Measurements from ENCODE around the gene ZNF296.

The ZNF296 gene

GRCh38 chr19:45058622-45059159 lies 17.6 kb downstream of the ZNF296 start:
- DNase-seq (ENCODE audit: low spot score), result no peak

DNA sequence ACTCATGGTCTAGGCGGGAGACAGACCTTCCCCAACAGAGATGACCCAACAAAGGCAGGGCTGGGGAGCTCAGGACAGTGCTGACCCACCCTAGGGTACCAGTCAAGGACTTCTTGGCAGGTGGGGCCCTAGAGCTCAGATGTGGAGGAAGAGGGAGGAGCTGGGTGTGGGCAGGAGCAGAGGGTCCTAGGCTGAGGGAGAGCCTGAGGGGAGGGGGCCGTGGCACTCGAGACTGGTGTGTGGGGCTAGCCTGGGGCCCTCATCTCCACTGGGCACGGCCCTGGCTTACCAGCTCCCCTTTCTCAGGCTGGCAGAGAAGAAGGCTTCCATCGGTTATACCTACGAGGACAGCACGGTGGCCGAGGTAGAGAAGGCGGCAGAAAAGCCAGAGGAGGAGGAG lies 18.8 kb downstream of the ZNF296 start:
- DNase-seq (ENCODE audit: low spot score), result no peak

GRCh38 chr19:45056831-45057230 lies 19.4 kb downstream of the ZNF296 start:
- DNase-seq (ENCODE audit: low spot score), result no peak

- DNase-seq (ENCODE audit: low spot score), result no peak
Observed at GRCh38 chr19:45051929-45052579, 24.2 kb downstream of the ZNF296 start.

DNA sequence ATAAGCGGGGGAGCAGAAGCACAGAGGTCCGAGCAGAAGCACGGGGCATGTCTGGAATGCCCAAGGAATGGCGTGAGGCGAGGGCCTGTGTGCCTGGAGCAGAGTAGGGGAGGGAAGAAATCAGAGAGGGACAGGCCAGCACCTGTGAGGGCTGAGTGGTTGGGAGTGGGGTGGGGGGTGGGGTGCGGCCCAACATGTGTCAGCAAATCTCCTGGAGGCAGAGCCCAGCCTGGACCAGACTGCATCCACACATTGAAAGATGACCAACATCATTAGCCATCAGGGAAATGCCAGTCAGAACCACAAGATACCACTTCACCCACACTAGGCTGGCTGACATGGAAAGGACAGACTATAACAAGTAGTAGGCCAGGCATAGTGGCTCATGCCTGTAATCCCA lies 26.2 kb downstream of the ZNF296 start:
- no peak for DNase-seq (ENCODE audit: low spot score)

GRCh38 chr19:45049073-45049736 lies 27.1 kb downstream of the ZNF296 start:
- DNase-seq (ENCODE audit: low spot score), result peak; percentile 24

DNA sequence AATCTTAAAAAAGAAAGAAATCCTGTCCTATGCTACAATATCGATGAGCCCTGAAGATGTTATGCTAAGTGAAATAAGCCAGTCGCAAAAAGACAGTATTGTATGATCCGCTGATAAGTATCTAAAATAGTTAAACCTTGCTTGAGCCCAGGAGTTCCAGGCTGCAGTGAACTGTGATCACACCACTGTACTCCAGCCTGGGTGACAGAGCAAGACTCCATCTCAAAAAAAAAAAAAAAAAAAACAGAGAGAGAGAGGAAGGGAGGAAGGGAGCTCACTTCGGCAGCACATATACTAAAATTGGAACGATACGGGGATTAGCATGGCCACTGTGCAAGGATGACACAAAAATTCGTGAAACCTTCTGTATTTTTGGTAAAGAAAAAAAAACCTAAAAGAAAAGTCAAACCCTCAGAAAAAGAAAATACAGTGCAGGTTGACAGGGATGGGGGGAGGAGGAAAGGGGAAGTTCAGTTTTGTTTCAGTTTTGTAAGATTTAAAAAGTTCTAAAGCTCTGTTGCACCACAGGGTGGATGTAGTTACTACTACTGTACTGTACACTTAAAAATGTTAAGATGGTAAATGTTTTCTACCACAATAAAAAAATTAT lies 29.0 kb downstream of the ZNF296 start:
- DNase-seq (ENCODE audit: low spot score), result no peak

DNA sequence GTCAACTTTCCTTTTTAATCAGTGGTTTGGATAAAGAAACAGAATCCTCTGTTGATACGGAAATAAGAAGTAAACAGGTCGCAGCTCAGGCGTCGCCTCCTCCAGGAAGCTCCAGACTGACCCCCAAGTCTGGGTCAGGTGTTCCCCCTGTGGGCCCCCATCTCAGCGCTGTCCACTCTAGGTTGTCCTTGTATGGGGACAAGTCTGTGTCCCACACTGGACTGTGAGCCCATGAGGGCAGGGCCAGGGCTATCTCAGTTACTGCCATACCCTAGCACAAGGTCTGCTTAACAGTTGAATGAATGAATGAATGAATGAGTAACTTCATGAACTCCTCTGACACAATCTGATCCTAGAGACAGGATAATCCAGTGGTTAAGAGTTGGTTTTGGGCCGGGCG lies 29.9 kb downstream of the ZNF296 start:
- no peak for DNase-seq (ENCODE audit: low spot score)

DNA sequence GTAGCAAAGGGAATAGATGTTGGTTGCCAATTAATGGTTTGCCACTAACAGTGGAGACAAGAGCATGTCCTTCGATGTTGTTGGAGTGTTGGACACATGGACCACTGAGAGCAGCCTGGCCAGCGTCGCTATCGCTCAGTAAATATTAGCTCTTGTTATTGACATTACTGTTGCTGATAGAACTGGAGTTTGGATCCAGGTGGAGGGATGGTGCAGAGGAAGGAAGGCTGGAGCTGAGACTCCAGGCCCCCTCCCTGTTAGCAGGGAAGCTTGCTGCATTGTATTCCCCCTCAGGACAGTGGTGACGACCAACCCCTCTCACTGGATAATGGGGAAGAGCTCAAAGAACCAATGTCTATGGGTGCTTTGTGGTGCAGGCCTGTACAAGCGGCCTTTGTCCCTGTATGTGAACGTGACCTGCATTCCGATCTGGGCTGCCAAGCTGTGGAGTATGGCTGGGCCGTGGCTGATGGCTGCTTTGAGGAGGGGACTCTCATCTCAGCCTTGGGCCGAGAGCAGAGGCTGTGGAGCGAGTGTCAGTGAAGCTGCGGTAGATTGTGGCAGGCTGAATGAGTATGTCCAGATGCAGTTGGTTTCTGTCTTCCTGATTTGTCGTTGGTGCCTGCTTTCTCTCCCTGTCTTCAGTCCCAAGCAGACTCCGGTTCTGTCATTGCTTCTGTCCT lies 30.5 kb downstream of the ZNF296 start:
- DNase-seq (ENCODE audit: low spot score), result peak; percentile 97

DNA sequence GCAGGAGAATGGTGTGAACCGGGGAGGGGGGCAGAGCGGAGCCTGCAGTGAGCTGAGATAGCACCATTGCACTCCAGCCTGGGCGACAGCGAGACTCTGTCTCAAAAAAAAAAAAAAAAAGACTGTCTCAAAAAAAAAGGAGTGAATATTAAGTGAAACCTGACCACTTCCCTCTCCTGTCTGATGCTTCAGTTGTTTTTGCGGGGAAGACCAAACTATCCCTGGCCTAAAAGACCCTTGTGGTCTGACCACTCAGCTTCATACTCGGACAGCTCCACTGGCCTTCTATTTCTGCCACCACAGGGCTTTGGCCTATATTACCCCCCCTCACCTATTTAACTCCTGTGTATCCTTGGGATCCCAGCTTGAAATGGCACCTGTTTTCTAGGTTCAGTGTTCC lies 35.2 kb downstream of the ZNF296 start:
- no peak for DNase-seq (ENCODE audit: low spot score)

DNA sequence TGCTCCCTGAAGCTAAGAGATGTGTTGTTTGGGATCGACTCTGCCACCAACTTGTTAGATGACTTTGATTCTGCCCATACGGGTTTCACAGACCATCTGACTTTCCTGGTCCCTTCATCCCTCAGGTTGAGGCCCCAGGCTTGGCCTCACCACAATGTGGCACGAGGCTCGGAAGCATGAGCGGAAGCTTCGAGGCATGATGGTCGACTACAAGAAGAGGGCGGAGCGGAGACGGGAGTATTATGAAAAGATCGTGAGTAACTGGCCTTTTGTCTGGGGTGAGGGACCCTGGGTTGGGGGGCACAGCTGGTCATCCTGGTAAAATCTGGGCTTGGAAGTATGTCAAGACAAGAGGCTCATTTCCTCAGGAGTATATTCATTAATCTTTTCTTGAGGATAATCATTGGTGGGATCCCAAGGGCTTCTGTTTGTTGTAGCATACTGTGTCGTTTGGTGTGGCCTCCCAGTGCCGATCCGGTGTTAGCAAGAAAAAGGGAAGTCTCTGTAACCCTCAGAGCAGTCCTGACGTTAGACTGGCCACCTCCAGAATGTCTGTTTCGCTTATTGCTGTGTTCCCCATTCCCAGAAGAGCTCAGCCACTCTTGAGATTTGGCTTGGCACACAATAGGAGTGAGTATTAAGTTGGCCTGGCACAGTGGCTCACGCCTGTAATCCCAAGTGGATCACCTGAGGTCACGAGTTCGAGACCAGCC lies 36.1 kb downstream of the ZNF296 start:
- DNase-seq (ENCODE audit: low spot score), result no peak

DNA sequence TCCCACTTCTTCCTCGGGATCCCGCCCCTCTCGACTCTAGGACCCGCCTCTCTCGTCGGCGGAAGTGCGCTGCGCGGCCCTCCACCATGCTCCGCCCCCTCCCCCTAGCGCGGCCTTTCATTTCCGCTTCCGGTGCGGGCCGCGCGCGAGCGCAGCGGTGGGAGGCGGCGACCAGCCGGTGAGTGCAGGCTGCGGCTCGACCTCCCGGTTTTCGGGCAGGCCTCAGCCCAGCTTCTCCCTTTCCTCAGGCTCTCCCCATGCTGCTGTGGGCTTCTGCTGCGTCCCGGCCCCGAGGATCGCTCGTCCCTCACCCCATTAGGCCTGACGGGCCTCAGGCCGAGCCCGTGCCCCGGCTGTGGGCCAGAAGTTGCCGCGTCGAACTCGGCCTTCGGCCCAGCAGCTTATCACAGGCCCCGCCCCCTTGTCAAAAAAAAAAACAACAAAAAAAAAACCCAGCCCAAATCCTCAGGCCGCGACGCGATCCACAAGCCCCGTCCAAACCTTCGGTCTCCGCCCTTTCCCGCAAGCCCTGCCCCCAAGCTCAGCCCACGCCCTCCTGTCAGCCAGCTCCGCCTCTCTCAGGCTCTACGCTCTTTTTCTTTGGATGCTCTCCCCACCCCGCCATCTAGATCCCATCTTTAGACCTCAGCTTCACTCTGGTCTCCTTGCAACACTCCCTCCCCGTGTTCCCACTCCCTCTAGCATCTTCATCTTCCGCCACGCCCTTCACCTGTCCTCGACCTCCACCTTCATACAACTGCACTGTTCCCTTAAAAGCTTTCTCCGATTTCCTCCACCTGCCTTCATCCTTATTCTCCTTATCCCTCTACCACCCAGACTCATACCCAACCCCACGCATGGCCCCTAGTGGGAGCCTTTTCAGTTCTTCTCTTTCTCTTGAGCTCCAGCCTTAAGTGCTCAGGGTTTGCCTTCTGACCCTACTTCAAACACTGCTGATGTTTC lies 37.1 kb downstream of the ZNF296 start, which contains the start of gene CLASRP:
Gene CLASRP (plus strand): TSS at position 115 of the 963 bp plus-strand sequence. CDS start 1,168 bp downstream, outside the sequence.
- peak; percentile 92 for DNase-seq (ENCODE audit: low spot score)

DNA sequence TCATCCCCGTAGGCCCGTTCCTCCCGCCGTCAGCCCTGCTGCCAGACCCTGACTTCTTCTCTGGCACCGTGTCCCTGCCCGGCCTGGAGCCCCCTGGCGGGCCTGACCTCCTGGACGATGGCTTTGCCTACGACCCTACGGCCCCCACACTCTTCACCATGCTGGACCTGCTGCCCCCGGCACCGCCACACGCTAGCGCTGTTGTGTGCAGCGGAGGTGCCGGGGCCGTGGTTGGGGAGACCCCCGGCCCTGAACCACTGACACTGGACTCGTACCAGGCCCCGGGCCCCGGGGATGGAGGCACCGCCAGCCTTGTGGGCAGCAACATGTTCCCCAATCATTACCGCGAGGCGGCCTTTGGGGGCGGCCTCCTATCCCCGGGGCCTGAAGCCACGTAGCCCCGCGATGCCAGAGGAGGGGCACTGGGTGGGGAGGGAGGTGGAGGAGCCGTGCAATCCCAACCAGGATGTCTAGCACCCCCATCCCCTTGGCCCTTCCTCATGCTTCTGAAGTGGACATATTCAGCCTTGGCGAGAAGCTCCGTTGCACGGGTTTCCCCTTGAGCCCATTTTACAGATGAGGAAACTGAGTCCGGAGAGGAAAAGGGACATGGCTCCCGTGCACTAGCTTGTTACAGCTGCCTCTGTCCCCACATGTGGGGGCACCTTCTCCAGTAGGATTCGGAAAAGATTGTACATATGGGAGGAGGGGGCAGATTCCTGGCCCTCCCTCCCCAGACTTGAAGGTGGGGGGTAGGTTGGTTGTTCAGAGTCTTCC lies 38.7 kb downstream of the ZNF296 start:
- no peak for DNase-seq (ENCODE audit: low spot score)

DNA sequence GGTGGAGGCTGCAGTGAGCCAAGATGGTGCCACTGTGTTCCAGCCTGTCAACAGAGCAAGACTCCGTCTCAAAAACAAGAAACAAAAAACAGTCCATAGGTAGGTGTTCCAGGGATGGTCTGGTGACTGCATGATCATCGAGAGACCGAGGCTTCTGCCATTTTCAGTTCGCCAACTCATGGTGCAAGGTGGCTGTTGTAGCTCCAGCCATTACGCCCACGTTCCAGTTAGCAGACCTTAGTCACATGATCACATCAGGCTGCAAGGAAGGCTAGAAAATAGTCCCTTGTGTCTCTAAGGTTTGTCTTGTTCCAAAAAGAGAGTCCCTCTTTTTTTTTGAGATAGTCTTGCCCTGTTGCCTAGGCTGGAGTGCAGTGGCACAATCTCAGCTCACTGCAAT lies 40.5 kb downstream of the ZNF296 start:
- no peak for DNase-seq (ENCODE audit: low spot score)

DNA sequence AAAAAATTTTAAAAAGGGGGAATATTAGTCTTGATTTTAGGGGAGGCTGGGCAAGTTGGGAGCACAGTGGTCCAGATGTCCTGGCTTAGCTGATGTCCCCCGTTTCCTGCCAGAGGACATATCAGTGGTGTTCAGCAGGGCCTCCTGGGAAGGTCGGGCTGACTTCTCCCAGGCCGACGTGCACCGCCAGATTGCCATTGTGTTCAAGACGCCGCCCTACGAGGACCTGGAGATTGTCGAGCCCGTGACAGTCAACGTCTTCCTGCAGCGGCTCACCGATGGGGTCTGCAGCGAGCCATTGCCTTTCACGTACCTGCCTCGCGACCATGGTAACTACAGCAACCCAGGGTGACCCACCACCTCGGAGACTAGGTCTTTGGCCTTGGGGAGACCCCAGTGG lies 43.9 kb downstream of the ZNF296 start:
- no peak for DNase-seq (ENCODE audit: low spot score)

GRCh38 chr19:45030825-45031224 lies 45.5 kb downstream of the ZNF296 start:
- no peak for DNase-seq (ENCODE audit: low spot score)

GRCh38 chr19:45027371-45027770 lies 48.9 kb downstream of the ZNF296 start:
- DNase-seq (ENCODE audit: low spot score), result no peak

- DNase-seq (ENCODE audit: low spot score), result no peak
Observed at GRCh38 chr19:45025264-45025663, 51.0 kb downstream of the ZNF296 start.

GRCh38 chr19:45023048-45023447 lies 53.2 kb downstream of the ZNF296 start:
- DNase-seq (ENCODE audit: low spot score), result no peak

GRCh38 chr19:45021971-45022370 lies 54.3 kb downstream of the ZNF296 start:
- DNase-seq (ENCODE audit: low spot score), result no peak
